GM23338 (cell line): ENCODE data around the gene SLC16A9. TPM values are rescaled to one million over a fixed set of nuclear protein-coding genes. Genes with fewer than 3 reads are reported as not detected.
A peak's percentile ranks its signal among the peaks of the same experiment; 100 is the strongest.

Experiments used
- ATAC-seq: fragments of 200-7000 bp; cut with Tn5 transposase; 3 replicates; pipeline ENCODE4 v1.9.1; 2020
- DNase-seq: peaks from one replicate; pipeline ENCODE4 v3.0.0-alpha.2; 2015; ENCODE audit warnings: low spot score
- H2AFZ ChIP-seq: fragments of 200-600 bp; sonication (generic); 2 replicates; pipeline ENCODE4 v1.8.0; 2016; ENCODE audit warnings: antibody characterized with exemption, mild to moderate bottlenecking, moderate library complexity
- H3F3A ChIP-seq: fragments of 200-600 bp; sonication (generic); replicated peaks from 2 replicates; pipeline ENCODE4 v1.8.0; 2017; ENCODE audit warnings: antibody characterized with exemption, mixed run types, low read depth
- H3K27ac ChIP-seq: fragments of 200-600 bp; sonication (generic); 2 replicates; pipeline ENCODE4 v1.6.1; 2016; ENCODE audit warnings: low read depth
- H3K27me3 ChIP-seq: fragments of 200-600 bp; sonication (generic); 2 replicates; pipeline ENCODE4 v1.8.0; 2016; ENCODE audit warnings: mild to moderate bottlenecking, mixed run types, moderate library complexity; ENCODE audit not compliant: insufficient read depth
- H3K36me3 ChIP-seq: fragments of 200-600 bp; sonication (generic); 2 replicates; pipeline ENCODE4 v1.8.0; 2016; ENCODE audit warnings: mild to moderate bottlenecking; ENCODE audit not compliant: insufficient read depth
- H3K4me1 ChIP-seq: fragments of 200-600 bp; sonication (generic); 2 replicates; pipeline ENCODE4 v1.8.0; 2016; ENCODE audit warnings: mild to moderate bottlenecking, moderate library complexity; ENCODE audit not compliant: insufficient read depth
- H3K4me2 ChIP-seq: fragments of 200-600 bp; sonication (generic); 2 replicates; pipeline ENCODE4 v1.7.1; 2017; ENCODE audit warnings: mixed run types
- H3K4me3 ChIP-seq: fragments of 200-600 bp; sonication (generic); 2 replicates; pipeline ENCODE4 v1.6.1; 2016; ENCODE audit warnings: mixed run types
- H3K79me2 ChIP-seq: fragments of 200-600 bp; sonication (generic); replicated peaks from 2 replicates; pipeline ENCODE4 v1.8.0; 2017; ENCODE audit warnings: mild to moderate bottlenecking; ENCODE audit not compliant: insufficient read depth
- H3K9me2 ChIP-seq: fragments of 200-600 bp; sonication (generic); 2 replicates; pipeline ENCODE4 v1.8.0; 2017; ENCODE audit not compliant: insufficient read depth
- H4K20me1 ChIP-seq: fragments of 200-600 bp; sonication (generic); replicated peaks from 2 replicates; pipeline ENCODE4 v1.8.0; 2017; ENCODE audit warnings: mild to moderate bottlenecking; ENCODE audit not compliant: insufficient read depth
- H3K27ac Mint-ChIP-seq: 2 replicates; pipeline ENCODE4 v1.8.0; 2020; ENCODE audit warnings: inconsistent platforms, mild to moderate bottlenecking, moderate library complexity, mixed read lengths
- H3K27me3 Mint-ChIP-seq: 3 replicates; pipeline ENCODE4 v1.8.0; 2022; ENCODE audit warnings: low read depth, mild to moderate bottlenecking, moderate library complexity, mixed read lengths, inconsistent platforms; ENCODE audit not compliant: insufficient read depth, poor library complexity
- H3K36me3 Mint-ChIP-seq: 3 replicates; pipeline ENCODE4 v1.8.0; 2021; ENCODE audit warnings: low read depth, mild to moderate bottlenecking, inconsistent platforms, moderate library complexity, mixed read lengths
- H3K4me1 Mint-ChIP-seq: 3 replicates; pipeline ENCODE4 v1.8.0; 2020; ENCODE audit warnings: mild to moderate bottlenecking, inconsistent platforms, mixed read lengths
- H3K4me3 Mint-ChIP-seq: 3 replicates; pipeline ENCODE4 v1.8.0; 2021; ENCODE audit warnings: moderate library complexity, mild to moderate bottlenecking, inconsistent platforms, mixed read lengths
- H3K9me3 Mint-ChIP-seq: 3 replicates; pipeline ENCODE4 v1.8.0; 2020; ENCODE audit warnings: moderate library complexity, mild to moderate bottlenecking, inconsistent platforms, mixed read lengths
- ETS1 ChIP-seq: IDR thresholded peaks from 2 replicates; pipeline ENCODE4 v1.6.1; 2016; ENCODE audit warnings: antibody characterized with exemption
- EZH2 ChIP-seq: fragments of 200-600 bp; sonication (generic); IDR thresholded peaks from one replicate; pipeline ENCODE4 v1.8.0; 2017; ENCODE audit warnings: antibody characterized with exemption, mild to moderate bottlenecking, low read depth; ENCODE audit not compliant: unreplicated experiment
- NANOG ChIP-seq: IDR thresholded peaks from 2 replicates; pipeline ENCODE4 v1.6.1; 2016; ENCODE audit warnings: antibody characterized with exemption, borderline replicate concordance
- POLR2AphosphoS5 ChIP-seq: IDR thresholded peaks from 2 replicates; pipeline ENCODE4 v1.6.1; 2016; ENCODE audit warnings: antibody characterized with exemption, low read depth
- ZNF331 ChIP-seq: fragments of 250-450 bp; sonication (Bioruptor Pico); IDR thresholded peaks from 2 replicates; pipeline ENCODE4 v1.5.0; 2020; ENCODE audit warnings: low read depth, mild to moderate bottlenecking, moderate library complexity
- polyA plus RNA-seq: library from polyadenylated mRNA; unstranded; fragments of >200 nt; fragmentation: Nextera tagmentation; extraction: Ambion mirVana; gene quantifications from 2 replicates; pipeline ENCODE4 v1.2.1, GENCODE V29; 2016
- total RNA-seq: library from RNA; depleted of rRNA; stranded (reverse); fragments of >200 nt; shearing (Covaris generic); gene quantifications from 2 replicates; pipeline ENCODE4 v1.2.3, GENCODE V29; 2014
- TF ChIP-seq, protein P1 (sequence below), 2 experiments: fragments of 200-600 bp in 1 of 2; sonication (generic) in 1 of 2; conservative IDR thresholded peaks; 2 replicates each; pipeline versions ENCODE4 v1.5.1 to v1.6.1; 2016 to 2017; ENCODE audit warnings: antibody characterized with exemption in 2 of 2, low read depth in 2 of 2, mild to moderate bottlenecking in 2 of 2, moderate library complexity in 1 of 2
- TF ChIP-seq, protein P2 (sequence below): IDR thresholded peaks from one replicate; pipeline ENCODE4 v1.6.1; 2018; ENCODE audit warnings: antibody characterized with exemption; ENCODE audit not compliant: unreplicated experiment

The SLC16A9 gene
- total and polyA plus RNA-seq, 2 experiments from 2014 or later: 6.5 to 11.4 TPM

DNA sequence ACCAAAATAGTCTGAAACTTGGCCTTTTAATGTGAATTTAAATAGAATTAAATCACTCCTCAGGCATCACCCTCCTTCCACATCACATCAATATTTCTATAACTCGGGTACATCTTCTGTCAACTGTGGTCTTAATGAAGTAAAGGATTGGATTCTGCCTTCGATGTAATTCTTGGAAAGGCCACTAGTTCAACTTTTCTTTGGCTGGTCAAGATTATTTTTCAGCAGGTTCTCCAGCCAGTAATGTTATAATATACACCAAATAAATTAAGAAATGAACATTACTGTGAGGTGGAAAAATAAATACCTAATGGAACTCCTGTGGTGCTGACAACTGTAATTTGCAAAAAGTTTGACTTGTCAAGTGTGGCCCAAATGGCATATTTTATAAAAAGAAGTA is 9.7 kb upstream of the SLC16A9 start:
- ATAC-seq: no peak

More for the DNA sequence above, 9.7 kb upstream of the SLC16A9 start:
- DNase-seq: peak; percentile 15
- Mint-ChIP-seq H3K4me3 (no peak overlapping the region), H3K9me3 (peaks cover 3% of the 10 kb centered on the region; the same call in 1 of the 3 replicates), H3K4me1 (no peaks in the 10 kb centered on the region), H3K27me3 (no peaks in the 10 kb centered on the region), H3K36me3 (no peaks in the 10 kb centered on the region), H3K27ac (no peak overlapping the region)
- Histone ChIP-seq H3K27ac (no peak overlapping the region), H2AFZ (no peak overlapping the region), H3K9me2 (peaks cover 3% of the 10 kb centered on the region; the same call in 1 of the 2 replicates), H3K4me3 (no peak overlapping the region), H3K36me3 (no peaks in the 10 kb centered on the region), H3F3A (no peaks in the 10 kb centered on the region), H4K20me1 (no peaks in the 10 kb centered on the region), H3K4me1 (no peaks in the 10 kb centered on the region), H3K79me2 (no peaks in the 10 kb centered on the region), H3K27me3 (no peaks in the 10 kb centered on the region), H3K4me2 (no peak overlapping the region)
- TF ChIP-seq ZNF331 (CRISPR knock-in tag) (no peak), EZH2 (no peak), ETS1 (no peak), NANOG (no peak), POLR2AphosphoS5 (no peak)
- TF ChIP-seq, protein P1, sequence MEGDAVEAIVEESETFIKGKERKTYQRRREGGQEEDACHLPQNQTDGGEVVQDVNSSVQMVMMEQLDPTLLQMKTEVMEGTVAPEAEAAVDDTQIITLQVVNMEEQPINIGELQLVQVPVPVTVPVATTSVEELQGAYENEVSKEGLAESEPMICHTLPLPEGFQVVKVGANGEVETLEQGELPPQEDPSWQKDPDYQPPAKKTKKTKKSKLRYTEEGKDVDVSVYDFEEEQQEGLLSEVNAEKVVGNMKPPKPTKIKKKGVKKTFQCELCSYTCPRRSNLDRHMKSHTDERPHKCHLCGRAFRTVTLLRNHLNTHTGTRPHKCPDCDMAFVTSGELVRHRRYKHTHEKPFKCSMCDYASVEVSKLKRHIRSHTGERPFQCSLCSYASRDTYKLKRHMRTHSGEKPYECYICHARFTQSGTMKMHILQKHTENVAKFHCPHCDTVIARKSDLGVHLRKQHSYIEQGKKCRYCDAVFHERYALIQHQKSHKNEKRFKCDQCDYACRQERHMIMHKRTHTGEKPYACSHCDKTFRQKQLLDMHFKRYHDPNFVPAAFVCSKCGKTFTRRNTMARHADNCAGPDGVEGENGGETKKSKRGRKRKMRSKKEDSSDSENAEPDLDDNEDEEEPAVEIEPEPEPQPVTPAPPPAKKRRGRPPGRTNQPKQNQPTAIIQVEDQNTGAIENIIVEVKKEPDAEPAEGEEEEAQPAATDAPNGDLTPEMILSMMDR (conservative IDR thresholded peaks at IDR 0.05; ENCODE audit: low read depth in 2 of 2): peak in 1 of 2 experiments; percentile 39; a peak in 2 of 4 replicates
- TF ChIP-seq, protein P2, sequence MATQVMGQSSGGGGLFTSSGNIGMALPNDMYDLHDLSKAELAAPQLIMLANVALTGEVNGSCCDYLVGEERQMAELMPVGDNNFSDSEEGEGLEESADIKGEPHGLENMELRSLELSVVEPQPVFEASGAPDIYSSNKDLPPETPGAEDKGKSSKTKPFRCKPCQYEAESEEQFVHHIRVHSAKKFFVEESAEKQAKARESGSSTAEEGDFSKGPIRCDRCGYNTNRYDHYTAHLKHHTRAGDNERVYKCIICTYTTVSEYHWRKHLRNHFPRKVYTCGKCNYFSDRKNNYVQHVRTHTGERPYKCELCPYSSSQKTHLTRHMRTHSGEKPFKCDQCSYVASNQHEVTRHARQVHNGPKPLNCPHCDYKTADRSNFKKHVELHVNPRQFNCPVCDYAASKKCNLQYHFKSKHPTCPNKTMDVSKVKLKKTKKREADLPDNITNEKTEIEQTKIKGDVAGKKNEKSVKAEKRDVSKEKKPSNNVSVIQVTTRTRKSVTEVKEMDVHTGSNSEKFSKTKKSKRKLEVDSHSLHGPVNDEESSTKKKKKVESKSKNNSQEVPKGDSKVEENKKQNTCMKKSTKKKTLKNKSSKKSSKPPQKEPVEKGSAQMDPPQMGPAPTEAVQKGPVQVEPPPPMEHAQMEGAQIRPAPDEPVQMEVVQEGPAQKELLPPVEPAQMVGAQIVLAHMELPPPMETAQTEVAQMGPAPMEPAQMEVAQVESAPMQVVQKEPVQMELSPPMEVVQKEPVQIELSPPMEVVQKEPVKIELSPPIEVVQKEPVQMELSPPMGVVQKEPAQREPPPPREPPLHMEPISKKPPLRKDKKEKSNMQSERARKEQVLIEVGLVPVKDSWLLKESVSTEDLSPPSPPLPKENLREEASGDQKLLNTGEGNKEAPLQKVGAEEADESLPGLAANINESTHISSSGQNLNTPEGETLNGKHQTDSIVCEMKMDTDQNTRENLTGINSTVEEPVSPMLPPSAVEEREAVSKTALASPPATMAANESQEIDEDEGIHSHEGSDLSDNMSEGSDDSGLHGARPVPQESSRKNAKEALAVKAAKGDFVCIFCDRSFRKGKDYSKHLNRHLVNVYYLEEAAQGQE: no peak
